ENCODE results near the gene MARCO. TPM values are rescaled to one million over a fixed set of nuclear protein-coding genes. Genes with fewer than 3 reads are reported as not detected.
A peak's percentile ranks its signal among the peaks of the same experiment; 100 is the strongest.

The MARCO gene
- total and polyA plus RNA-seq, 2 of the 8 experiments (the other 6 are each of a cell fraction or from before 2014, with no cell fraction given) = not detected

GRCh38 chr2:118992740-118993391, 50.9 kb downstream of the MARCO start:
- Histone ChIP-seq H4K20me1 (replicated peaks in 1 of 2; ENCODE audit: control insufficient read depth in 1 of 2, insufficient read depth in 2 of 2, low read length in 2 of 2) (no peaks in the 10 kb centered on the region), H2AFZ (ENCODE audit: low read length) (no peak overlapping the region), H3K9me3 (ENCODE audit: insufficient read depth in 2 of 2, low read depth in 1 of 2, low read length in 1 of 2) (no peaks in the 10 kb centered on the region), H3K4ac (replicated peaks; ENCODE audit: insufficient read length, low read depth, low read length) (no peak overlapping the region), H3K23ac (ENCODE audit: insufficient read length) (no peak overlapping the region), H3K4me3 (ENCODE audit: extremely low read depth in 1 of 4, insufficient read depth in 2 of 4, low read depth in 3 of 4, low read length in 4 of 4) (no peak overlapping the region), H3K23me2 (ENCODE audit: low read depth, low read length) (no peaks in the 10 kb centered on the region), H4K91ac (replicated peaks; ENCODE audit: insufficient read length, low read length) (no peak overlapping the region), H2BK5ac (ENCODE audit: low read depth, low read length) (no peak overlapping the region), H3K27me3 (replicated peaks in 1 of 4; ENCODE audit: control insufficient read depth in 3 of 4, extremely low read depth in 1 of 4, insufficient read depth in 3 of 4, low read length in 3 of 4) (no peaks in the 10 kb centered on the region), H3K27ac (ENCODE audit: low read depth, low read length) (no peak overlapping the region), H3K14ac (ENCODE audit: insufficient read length) (no peak overlapping the region), H3K79me1 (ENCODE audit: low read depth, low read length) (no peaks in the 10 kb centered on the region), H3K9ac (replicated peaks in 1 of 4; ENCODE audit: extremely low read depth in 1 of 4, low read depth in 3 of 4, low read length in 3 of 4) (no peak overlapping the region), H2AK5ac (ENCODE audit: low read depth, low read length) (no peak overlapping the region), H3K79me2 (ENCODE audit: control insufficient read depth in 1 of 2, insufficient read depth in 2 of 2, low read length in 2 of 2) (no peaks in the 10 kb centered on the region), H2BK120ac (replicated peaks; ENCODE audit: low read depth, low read length) (no peak overlapping the region), H2BK15ac (ENCODE audit: low read length) (no peak overlapping the region), H2BK12ac (ENCODE audit: low read depth, low read length) (no peak overlapping the region), H3K56ac (replicated peaks; ENCODE audit: insufficient read length, low read depth, low read length) (no peak overlapping the region), H3K36me3 (ENCODE audit: control insufficient read depth in 2 of 4, insufficient read depth in 4 of 4, low read length in 3 of 4) (no peaks in the 10 kb centered on the region), H3K4me1 (replicated peaks in 1 of 4; ENCODE audit: control insufficient read depth in 3 of 4, insufficient read depth in 4 of 4, low read length in 3 of 4) (no peaks in the 10 kb centered on the region; a peak in 1 of 7 replicates), H4K8ac (ENCODE audit: extremely low read depth, insufficient read depth, low read length) (no peak overlapping the region), H3K18ac (ENCODE audit: extremely low read depth, low read length) (no peak overlapping the region), H4K5ac (ENCODE audit: insufficient read length, low read depth, low read length) (no peak overlapping the region), H3K4me2 (ENCODE audit: insufficient read depth in 1 of 2, low read depth in 2 of 2, low read length in 2 of 2) (no peak overlapping the region), H2BK20ac (ENCODE audit: low read length) (no peak overlapping the region)
- WGBS, 2 experiments (ENCODE audit: extremely low coverage in 1 of 2, insufficient coverage in 1 of 2, insufficient read length in 1 of 2, insufficient replicate concordance in 2 of 2, low coverage in 1 of 2, low lambda C conversion rate in 2 of 2, missing lambda C conversion rate in 1 of 2) = 85% methylated on average over 13 of the region's 13 CpGs; no CpG with 5 or more reads in 1 of the 2 experiments
- TF ChIP-seq SP2 (IDR thresholded peaks at IDR 0.05; ENCODE audit: low read length) (no peak), TCF12 (IDR thresholded peaks at IDR 0.05; ENCODE audit: low read depth, low read length) (no peak)
- CTCF ChIA-PET (ENCODE audit: partially characterized antibody) = interaction anchor here (0.7 to 2.4 kb wide), 3 partner anchors 35 to 938 kb away, joined by 3 to 8 read pairs (median 4); no protein-coding TSS in a partner anchor
- POLR2A ChIA-PET (ENCODE audit: partially characterized antibody) = no interaction called here
- DNase-seq (ENCODE audit: low read depth in 1 of 2, low spot score in 2 of 2) (peak in 1 of 2 experiments; percentile 30), FAIRE-seq (no peak)

All from H1 (cell line).